HG03175 (cell line): ENCODE results near the gene OR2C3.

ENCODE experiments used
- ATAC-seq: cut with Tn5 transposase; IDR thresholded peaks from one replicate; pipeline ENCODE4 v1.9.1; 2021; ENCODE audit warnings: mild to moderate bottlenecking, moderate library complexity; ENCODE audit not compliant: unreplicated experiment

OR2C3 gene

DNA sequence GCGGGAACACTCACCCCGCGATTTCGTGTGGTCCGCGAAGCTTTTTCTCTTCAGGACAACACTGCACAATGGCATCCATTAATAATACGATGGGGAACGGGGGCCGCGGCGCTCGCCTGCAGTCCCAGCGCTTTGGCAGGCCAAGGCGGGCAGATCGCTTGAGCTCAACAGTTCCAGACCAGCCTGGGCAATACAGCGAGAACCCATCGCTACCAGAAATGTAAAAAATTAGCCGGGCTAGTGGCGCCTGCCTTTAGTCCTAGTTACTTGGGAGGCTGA, 17.7 kb downstream of the OR2C3 start:
- ATAC-seq, result no peak

DNA sequence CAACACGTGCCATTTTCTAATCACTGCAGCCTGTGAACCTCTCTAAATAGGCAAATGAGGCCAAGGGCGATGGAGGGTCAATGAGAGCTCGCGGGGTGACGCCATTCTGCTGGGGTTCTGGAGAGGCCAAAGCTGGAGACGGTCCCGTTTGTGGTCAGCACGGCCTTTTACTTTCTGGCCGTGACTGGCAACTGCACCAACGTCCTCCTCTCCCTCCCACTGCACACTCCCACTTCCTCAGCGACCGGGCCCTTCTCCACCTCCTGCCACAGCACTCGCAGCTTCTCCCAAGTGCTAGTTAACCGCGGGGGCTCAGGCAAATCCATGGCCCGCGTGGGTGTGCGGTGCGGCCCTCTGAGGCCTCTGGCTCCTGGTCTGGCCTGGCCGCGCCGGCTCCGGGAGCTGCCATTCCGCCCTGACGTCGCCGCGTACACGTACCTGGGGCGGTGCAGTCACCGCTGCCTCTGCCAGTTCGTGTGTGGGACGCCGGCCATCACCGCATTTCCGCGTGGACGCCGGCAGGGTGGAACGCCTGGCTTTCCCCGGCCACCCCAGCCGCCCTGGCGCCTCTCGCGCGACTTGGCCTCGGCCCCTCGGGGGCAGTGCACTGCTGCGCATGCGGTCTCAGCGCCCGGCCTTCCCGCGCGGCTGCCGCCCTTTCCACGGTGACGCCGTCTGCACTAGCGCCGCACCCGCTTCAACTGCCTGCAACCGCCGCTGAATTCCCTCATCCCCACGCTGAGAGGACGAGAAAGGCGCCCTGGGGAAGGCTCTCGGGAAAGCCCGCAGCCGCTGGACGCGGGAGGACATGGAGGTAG, 18.2 kb downstream of the OR2C3 start:
- ATAC-seq, result no peak

GRCh38 chr1:247506831-247507230, 29.4 kb downstream of the OR2C3 start:
- no peak for ATAC-seq

DNA sequence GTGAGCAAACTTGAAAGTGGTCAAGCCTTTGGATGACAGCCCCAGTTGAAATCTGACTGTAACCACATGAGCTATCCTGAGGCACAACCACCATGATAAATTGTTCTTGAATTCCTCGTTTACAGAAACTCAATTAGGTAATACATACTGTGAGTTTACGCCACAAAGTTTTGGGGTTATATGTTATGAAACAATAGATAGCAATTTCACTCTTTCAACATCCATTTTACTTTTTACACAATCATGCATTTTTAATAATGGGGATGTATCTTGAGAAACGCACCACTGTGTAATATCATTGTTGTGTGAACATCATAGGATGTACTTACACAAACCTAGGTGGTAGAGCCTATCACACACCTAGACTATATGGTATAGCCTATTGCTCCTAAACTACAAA, 35.4 kb downstream of the OR2C3 start:
- no peak for ATAC-seq

GRCh38 chr1:247496581-247497285, 39.5 kb downstream of the OR2C3 start:
- ATAC-seq, result no peak

- peak; percentile 93 for ATAC-seq
These were observed 41.5 kb downstream of the OR2C3 start for GRCh38 chr1:247494767-247495166.

DNA sequence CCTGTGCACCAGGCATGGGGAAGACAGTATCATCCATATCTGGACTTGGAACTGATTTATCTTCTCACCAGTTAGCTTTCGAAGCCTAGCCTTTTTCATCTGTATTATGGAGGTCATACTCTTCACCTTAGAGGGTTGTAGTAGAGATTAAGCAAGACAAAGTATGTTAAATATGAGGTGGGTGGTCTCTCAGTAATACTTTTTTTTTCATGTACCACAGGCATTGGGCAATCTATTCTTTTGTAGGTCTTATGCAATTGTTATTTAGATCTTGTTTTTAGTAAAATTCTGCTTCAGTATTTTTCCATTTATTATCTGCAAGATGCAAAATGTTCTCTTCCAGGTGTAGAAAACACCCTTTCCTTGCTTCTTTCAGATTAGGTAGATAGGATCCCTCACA, 43.1 kb downstream of the OR2C3 start:
- ATAC-seq, result no peak

GRCh38 chr1:247491328-247491727, 44.9 kb downstream of the OR2C3 start:
- no peak for ATAC-seq

DNA sequence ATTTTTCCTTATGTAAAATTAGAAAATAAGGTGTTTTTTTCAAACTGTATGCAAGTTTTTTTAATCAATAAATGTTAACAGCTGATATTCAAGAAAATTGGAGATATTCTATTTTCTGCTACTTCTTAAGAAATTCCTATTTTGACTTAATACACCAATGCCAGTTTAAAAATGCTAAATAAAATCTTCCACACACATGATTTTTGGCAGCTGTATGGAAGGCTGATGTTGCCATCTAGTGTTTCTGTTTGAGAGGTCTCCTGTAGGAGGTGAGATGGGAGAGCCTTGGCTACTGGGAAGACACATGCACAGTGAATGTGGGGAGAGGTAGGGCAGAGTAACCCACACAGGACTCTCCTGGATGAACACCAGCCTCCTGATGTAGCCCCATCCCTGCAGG, 49.2 kb downstream of the OR2C3 start:
- no peak for ATAC-seq

GRCh38 chr1:247482747-247483146, 53.5 kb downstream of the OR2C3 start:
- ATAC-seq, result no peak

DNA sequence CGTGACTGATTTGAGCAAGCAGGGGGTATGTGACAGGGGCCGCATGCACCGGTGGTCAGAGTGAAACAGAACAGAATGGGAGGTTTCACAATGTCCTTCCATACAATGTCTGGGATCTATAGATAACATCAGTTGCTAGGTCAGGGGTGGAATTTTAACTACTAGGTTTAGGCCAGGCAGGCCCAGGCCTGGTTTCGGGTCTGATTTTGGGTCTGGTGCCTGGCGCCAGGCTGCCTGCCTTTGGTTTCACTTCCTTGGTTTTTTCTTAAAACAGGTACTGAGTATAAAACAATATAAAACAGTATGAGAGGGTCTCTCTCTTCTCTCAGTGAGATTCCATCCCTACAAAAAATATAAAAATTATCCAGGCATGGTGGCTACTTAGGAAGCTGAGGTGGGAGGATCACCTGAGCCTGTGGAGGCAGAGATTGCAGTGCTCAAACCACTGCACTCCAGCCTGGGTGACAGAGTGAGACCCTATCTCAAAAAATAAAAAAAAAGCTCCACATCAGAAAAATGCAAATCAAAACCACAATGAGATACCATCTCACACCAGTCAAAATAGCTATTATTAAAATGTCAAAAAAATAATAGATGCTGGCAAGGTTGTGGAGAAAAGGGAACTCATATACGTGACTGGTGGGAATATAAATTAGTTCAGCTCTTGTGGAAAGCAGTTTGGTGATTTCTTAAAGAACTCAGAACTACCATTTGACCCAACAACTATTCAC, 59.7 kb downstream of the OR2C3 start:
- ATAC-seq, result peak; percentile 66

- ATAC-seq, result no peak
These were observed 60.4 kb downstream of the OR2C3 start for GRCh38 chr1:247475793-247476192.
